Ascending aorta (tissue), 2 donors: ENCODE results near the gene OR2H2. TPM values are rescaled to one million over a fixed set of nuclear protein-coding genes. Genes with fewer than 3 reads are reported as not detected.

Experiments used
- DNase-seq, 2 donors: peaks; one replicate each; pipeline ENCODE4 v3.0.0-alpha.2; 2019; ENCODE audit warnings: low spot score in 2 of 2
- H3K27ac ChIP-seq, 2 donors: fragments of 200-600 bp; sonication (generic); one replicate each; pipeline ENCODE4 v1.5.1; 2016 to 2017; ENCODE audit warnings: mild to moderate bottlenecking in 1 of 2
- H3K27me3 ChIP-seq: fragments of 200-600 bp; sonication (generic); one replicate; pipeline ENCODE4 v1.5.1; 2017
- H3K36me3 ChIP-seq, 2 donors: fragments of 200-600 bp; sonication (generic); one replicate each; pipeline ENCODE4 v1.5.1; 2016
- H3K4me1 ChIP-seq, 2 donors: fragments of 200-600 bp; sonication (generic); one replicate each; pipeline ENCODE4 v1.5.1; 2016 to 2017; ENCODE audit warnings: mild to moderate bottlenecking in 1 of 2
- H3K4me3 ChIP-seq, 2 donors: fragments of 200-600 bp; sonication (generic); one replicate each; pipeline ENCODE4 v1.5.1; 2016 to 2017; ENCODE audit warnings: mild to moderate bottlenecking in 1 of 2
- H3K9me3 ChIP-seq, 2 donors: fragments of 200-600 bp; sonication (generic); one replicate each; pipeline ENCODE4 v1.5.1; 2016
- intact Hi-C: fragments of 100-400 bp; cut with DNase I; formaldehyde crosslinking; loops from one replicate; pipeline ENCODE4 v1.15.1; 2023
- total RNA-seq: library from RNA; depleted of rRNA; stranded (reverse); fragments of >200 nt; gene quantifications from one replicate; pipeline ENCODE4 v1.1.0, GENCODE V29; 2016
- TF ChIP-seq, protein P1 (sequence below), 3 experiments: fragments of 200-600 bp in 2 of 3; fragments of 450-650 bp in 1 of 3; sonication (generic) in 2 of 3; IDR thresholded peaks; one replicate each; pipeline ENCODE4 v1.5.1; 2016 to 2019; ENCODE audit warnings: antibody characterized with exemption in 3 of 3, mild to moderate bottlenecking in 1 of 3, moderate library complexity in 1 of 3

The OR2H2 gene
- total RNA-seq, 1 donor from 2014 or later: not detected

DNA sequence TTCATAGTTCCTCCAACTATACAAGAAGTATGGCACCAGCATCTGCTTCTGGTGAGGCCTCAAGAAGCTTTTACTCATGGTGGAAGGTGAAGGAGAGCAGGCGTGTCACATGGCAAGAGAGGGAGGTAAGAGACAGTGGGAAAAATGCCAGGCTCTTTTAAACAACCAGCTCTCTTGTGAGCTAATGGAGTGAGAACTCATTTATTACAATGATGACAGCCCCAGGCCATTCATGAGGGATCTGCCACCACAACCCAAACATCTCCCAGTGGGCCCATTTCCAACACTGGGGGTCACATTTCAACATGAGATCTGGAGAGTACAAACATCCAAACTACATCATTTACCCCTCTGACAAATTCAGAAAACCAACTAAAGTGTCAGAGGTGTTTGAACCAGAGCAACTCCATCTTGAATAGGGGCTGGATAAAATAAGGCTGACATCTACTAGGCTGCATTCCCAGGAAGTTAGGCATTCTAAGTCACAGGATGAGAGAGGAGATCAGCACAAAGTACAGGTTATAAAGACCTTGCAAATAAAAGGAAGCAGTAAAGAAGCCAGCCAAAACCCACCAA, 23.2 kb upstream of the OR2H2 start:
- DNase-seq: no peak
- no peaks in the 10 kb centered on the region for H3K27me3 ChIP-seq

DNA sequence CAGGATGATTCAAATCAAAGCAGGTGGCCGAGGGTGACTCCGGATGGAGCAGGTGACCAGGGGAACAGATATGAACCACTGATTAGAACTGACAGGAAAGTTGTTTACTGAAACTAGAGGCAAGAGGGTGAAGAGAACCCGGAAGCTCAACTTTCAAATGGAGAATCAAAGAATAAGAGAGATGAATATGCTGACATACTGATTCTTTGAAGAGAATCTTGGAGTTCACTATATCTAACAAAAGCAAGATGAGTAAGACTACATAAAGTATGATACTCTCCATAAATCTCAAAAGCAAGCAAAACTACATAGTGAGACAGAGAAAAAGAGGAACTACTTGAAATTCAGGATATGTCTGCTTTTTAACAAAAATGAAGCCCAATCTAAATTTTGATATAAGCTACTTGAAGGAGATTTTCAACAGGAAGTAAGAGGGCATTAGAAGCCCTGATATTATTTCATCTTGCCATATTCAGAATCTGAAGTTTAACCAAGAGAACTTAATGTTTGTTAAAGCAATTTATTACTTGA, 21.4 kb upstream of the OR2H2 start:
- no peak for DNase-seq
- intact Hi-C loops: no loop called here
- TF ChIP-seq, protein P1, sequence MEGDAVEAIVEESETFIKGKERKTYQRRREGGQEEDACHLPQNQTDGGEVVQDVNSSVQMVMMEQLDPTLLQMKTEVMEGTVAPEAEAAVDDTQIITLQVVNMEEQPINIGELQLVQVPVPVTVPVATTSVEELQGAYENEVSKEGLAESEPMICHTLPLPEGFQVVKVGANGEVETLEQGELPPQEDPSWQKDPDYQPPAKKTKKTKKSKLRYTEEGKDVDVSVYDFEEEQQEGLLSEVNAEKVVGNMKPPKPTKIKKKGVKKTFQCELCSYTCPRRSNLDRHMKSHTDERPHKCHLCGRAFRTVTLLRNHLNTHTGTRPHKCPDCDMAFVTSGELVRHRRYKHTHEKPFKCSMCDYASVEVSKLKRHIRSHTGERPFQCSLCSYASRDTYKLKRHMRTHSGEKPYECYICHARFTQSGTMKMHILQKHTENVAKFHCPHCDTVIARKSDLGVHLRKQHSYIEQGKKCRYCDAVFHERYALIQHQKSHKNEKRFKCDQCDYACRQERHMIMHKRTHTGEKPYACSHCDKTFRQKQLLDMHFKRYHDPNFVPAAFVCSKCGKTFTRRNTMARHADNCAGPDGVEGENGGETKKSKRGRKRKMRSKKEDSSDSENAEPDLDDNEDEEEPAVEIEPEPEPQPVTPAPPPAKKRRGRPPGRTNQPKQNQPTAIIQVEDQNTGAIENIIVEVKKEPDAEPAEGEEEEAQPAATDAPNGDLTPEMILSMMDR (IDR thresholded peaks at IDR 0.05): no peak

More for the DNA sequence above, 23.2 kb upstream of the OR2H2 start:
- TF ChIP-seq, protein P1 (IDR thresholded peaks at IDR 0.05): no peak
- H3K27ac ChIP-seq: no peak overlapping the region
- H3K36me3 ChIP-seq: no peaks in the 10 kb centered on the region
- H3K9me3 ChIP-seq: no peaks in the 10 kb centered on the region
- no peak overlapping the region for H3K4me3 ChIP-seq
- intact Hi-C loops: no loop called here
- H3K4me1 ChIP-seq: no peaks in the 10 kb centered on the region

DNA sequence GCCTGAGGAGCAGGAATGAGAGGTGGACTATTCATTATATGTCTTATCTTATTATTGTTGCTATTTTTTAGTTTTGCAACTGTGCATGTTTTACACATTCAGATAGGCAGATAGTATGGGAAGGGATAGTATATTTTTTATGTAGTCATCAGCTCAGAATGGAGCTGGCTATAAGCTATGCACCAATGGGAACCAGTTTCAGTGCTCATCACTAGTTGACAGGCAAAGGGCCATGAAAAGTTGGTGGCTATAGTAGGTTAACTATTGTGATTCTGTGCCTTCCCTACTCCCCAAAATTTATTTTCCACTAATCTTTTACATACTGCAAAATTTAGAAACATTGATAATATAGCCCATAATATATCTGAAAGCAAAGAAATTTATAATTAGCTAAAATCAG, 20.0 kb upstream of the OR2H2 start:
- H3K4me1 ChIP-seq: no peaks in the 10 kb centered on the region
- no peak overlapping the region for H3K27ac ChIP-seq
- no peaks in the 10 kb centered on the region for H3K36me3 ChIP-seq
- TF ChIP-seq, protein P1 (IDR thresholded peaks at IDR 0.05): no peak
- H3K4me3 ChIP-seq: no peak overlapping the region
- no peak for DNase-seq
- H3K9me3 ChIP-seq: no peaks in the 10 kb centered on the region
- no peaks in the 10 kb centered on the region for H3K27me3 ChIP-seq
- intact Hi-C loops: no loop called here

More for the DNA sequence above, 21.4 kb upstream of the OR2H2 start:
- no peaks in the 10 kb centered on the region for H3K4me1 ChIP-seq
- no peaks in the 10 kb centered on the region for H3K9me3 ChIP-seq
- H3K27ac ChIP-seq: no peak overlapping the region
- H3K4me3 ChIP-seq: no peak overlapping the region
- H3K36me3 ChIP-seq: no peaks in the 10 kb centered on the region
- H3K27me3 ChIP-seq: no peaks in the 10 kb centered on the region

DNA sequence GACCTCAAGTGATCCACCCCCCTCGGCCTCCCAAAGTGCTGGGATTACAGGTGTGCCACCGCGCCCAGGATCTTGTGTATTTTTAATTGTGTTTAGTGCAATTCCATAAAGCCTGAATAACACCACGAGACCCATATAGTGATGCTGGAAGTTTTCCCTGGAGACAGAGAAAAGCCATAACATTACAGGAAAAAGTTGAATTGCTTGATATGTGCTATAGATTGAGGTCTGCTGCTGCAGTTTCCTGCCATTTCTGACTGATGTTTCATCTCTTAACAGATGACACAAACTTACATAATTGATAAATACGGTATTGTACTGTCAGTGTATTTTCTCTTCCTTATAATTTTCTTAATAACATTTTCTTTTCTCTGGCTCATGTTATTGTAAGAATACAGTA, 18.1 kb upstream of the OR2H2 start:
- no peak overlapping the region for H3K27ac ChIP-seq
- intact Hi-C loops: no loop called here
- H3K36me3 ChIP-seq: no peaks in the 10 kb centered on the region
- TF ChIP-seq, protein P1 (IDR thresholded peaks at IDR 0.05): no peak
- no peaks in the 10 kb centered on the region for H3K9me3 ChIP-seq
- no peak for DNase-seq
- H3K4me3 ChIP-seq: no peak overlapping the region
- H3K27me3 ChIP-seq: no peaks in the 10 kb centered on the region
- H3K4me1 ChIP-seq: no peaks in the 10 kb centered on the region

DNA sequence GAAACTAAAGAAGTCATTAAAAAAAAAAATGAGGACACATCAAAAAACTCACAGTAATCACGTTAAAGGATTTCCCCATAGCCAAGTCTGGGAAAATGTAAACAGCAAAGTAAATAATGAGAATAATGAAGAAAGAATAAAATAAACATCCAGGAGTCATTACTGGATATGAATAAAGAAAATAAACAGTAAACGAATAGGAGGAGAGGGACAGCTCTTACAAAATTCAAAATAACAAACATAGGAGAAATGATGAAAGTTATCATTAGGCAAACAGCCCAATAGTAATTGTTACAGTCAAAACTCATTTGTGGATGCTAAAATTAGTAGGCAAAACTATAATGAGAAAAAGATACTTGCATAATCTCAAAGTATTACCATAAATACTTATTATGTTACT, 17.4 kb upstream of the OR2H2 start:
- Histone ChIP-seq H3K36me3 (no peaks in the 10 kb centered on the region), H3K27ac (no peak overlapping the region), H3K9me3 (no peaks in the 10 kb centered on the region), H3K27me3 (no peaks in the 10 kb centered on the region), H3K4me1 (no peaks in the 10 kb centered on the region), H3K4me3 (no peak overlapping the region)
- intact Hi-C loops: no loop called here
- TF ChIP-seq, protein P1 (IDR thresholded peaks at IDR 0.05): no peak
- DNase-seq: no peak
